ENCODE measurements around the gene CNKSR3. TPM values are rescaled to one million over a fixed set of nuclear protein-coding genes. Genes with fewer than 3 reads are reported as not detected.

The CNKSR3 gene
- total and polyA plus RNA-seq, 2 of the 8 experiments (the other 6 are each of a cell fraction or from before 2014, with no cell fraction given): 1.2 to 6.2 TPM

- TF ChIP-seq CTCF (IDR thresholded peaks at IDR 0.05; ENCODE audit: control extremely low read depth in 1 of 3, insufficient read depth in 1 of 3, low read depth in 1 of 3, low read length in 3 of 3) (peak in 1 of 3 experiments; percentile 38; a peak in 2 of 4 replicates), SP4 (IDR thresholded peaks at IDR 0.05; ENCODE audit: low read length) (no peak), SP1 (IDR thresholded peaks at IDR 0.05; ENCODE audit: low read depth, low read length) (peak; percentile 67), CEBPB (IDR thresholded peaks at IDR 0.05; ENCODE audit: low read depth, low read length) (no peak), USF2 (IDR thresholded peaks at IDR 0.05; ENCODE audit: low read length) (no peak), E2F6 (IDR thresholded peaks at IDR 0.05) (peak; percentile 75), BRCA1 (IDR thresholded peaks at IDR 0.05; ENCODE audit: low read depth, low read length) (no peak)
Measured at GRCh38 chr6:154343473-154344308, 166.8 kb downstream of the CNKSR3 start (continued).
